Measurements from ENCODE around the gene TEX19. TPM values are rescaled to one million over a fixed set of nuclear protein-coding genes. Genes with fewer than 3 reads are reported as not detected.

Gene TEX19
- total RNA-seq, 1 experiment from 2014 or later: 0.57 TPM

GRCh38 chr17:82386881-82387704, 28.0 kb downstream of the TEX19 start:
- DNase-seq (ENCODE audit: extremely low read depth, low read depth): no peak

GRCh38 chr17:82387705-82388106, 28.7 kb downstream of the TEX19 start:
- DNase-seq (ENCODE audit: extremely low read depth, low read depth): no peak

GRCh38 chr17:82388223-82388921, 29.3 kb downstream of the TEX19 start:
- peak; percentile 31 for DNase-seq (ENCODE audit: extremely low read depth, low read depth)

GRCh38 chr17:82388922-82389283, 29.9 kb downstream of the TEX19 start:
- DNase-seq (ENCODE audit: extremely low read depth, low read depth): no peak

- DNase-seq (ENCODE audit: extremely low read depth, low read depth): no peak
These were observed 30.3 kb downstream of the TEX19 start for GRCh38 chr17:82389379-82389778.

GRCh38 chr17:82390015-82390859, 31.2 kb downstream of the TEX19 start:
- DNase-seq (ENCODE audit: extremely low read depth, low read depth): no peak

- DNase-seq (ENCODE audit: extremely low read depth, low read depth): no peak
These were observed 31.9 kb downstream of the TEX19 start for GRCh38 chr17:82390860-82391435.

GRCh38 chr17:82391496-82392066, 32.5 kb downstream of the TEX19 start:
- DNase-seq (ENCODE audit: extremely low read depth, low read depth): no peak

GRCh38 chr17:82392209-82392920, 33.3 kb downstream of the TEX19 start:
- DNase-seq (ENCODE audit: extremely low read depth, low read depth): no peak

GRCh38 chr17:82392941-82393340, 33.9 kb downstream of the TEX19 start:
- DNase-seq (ENCODE audit: extremely low read depth, low read depth): no peak

GRCh38 chr17:82394278-82394677, 35.2 kb downstream of the TEX19 start:
- no peak for DNase-seq (ENCODE audit: extremely low read depth, low read depth)

- no peak for DNase-seq (ENCODE audit: extremely low read depth, low read depth)
These were observed 37.8 kb downstream of the TEX19 start for GRCh38 chr17:82396601-82397435.

- DNase-seq (ENCODE audit: extremely low read depth, low read depth): no peak
These were observed 38.6 kb downstream of the TEX19 start for GRCh38 chr17:82397449-82398335.

GRCh38 chr17:82399041-82399441, 40.0 kb downstream of the TEX19 start:
- DNase-seq (ENCODE audit: extremely low read depth, low read depth): no peak

GRCh38 chr17:82399601-82400101, 40.6 kb downstream of the TEX19 start:
- DNase-seq (ENCODE audit: extremely low read depth, low read depth): no peak

GRCh38 chr17:82400206-82400605, 41.2 kb downstream of the TEX19 start:
- DNase-seq (ENCODE audit: extremely low read depth, low read depth): no peak

- no peak for DNase-seq (ENCODE audit: extremely low read depth, low read depth)
These were observed 41.8 kb downstream of the TEX19 start for GRCh38 chr17:82400830-82401229.

GRCh38 chr17:82402865-82403264, 43.8 kb downstream of the TEX19 start:
- DNase-seq (ENCODE audit: extremely low read depth, low read depth): no peak

Data from NCI-H460 (cell line).